ENCODE data around the gene DZANK1.
"Not testable (repeated sequence)": the region's sequence is repeated elsewhere in the genome, so short reads cannot be mapped to it uniquely, and the experiment has no call there.

The DZANK1 gene

GRCh38 chr20:18466894-18467730 lies at the start of gene DZANK1, which contains the start of gene POLR3F:
Gene DZANK1 (minus strand): TSS chr20:18467030. CDS start chr20:18465358, 1,672 bp downstream.
Gene POLR3F (plus strand): TSS chr20:18467390. CDS start chr20:18467507, 117 bp downstream.
- Mint-ChIP-seq H3K27ac (peak within 1 kb of the TSS; percentile 96), H3K9me3 (no peaks in the 10 kb centered on the region), H3K27me3 (no peaks in the 10 kb centered on the region), H3K36me3 (peaks cover 4% of the 10 kb centered on the region), H3K4me1 (peaks cover 16% of the 10 kb centered on the region), H3K4me3 (peak within 1 kb of the TSS; percentile 90)
- peak; percentile 84 to 86 for DNase-seq (ENCODE audit: low spot score in 2 of 2)
- peak; percentile 88 for ATAC-seq (ENCODE audit: low read depth)

DNA sequence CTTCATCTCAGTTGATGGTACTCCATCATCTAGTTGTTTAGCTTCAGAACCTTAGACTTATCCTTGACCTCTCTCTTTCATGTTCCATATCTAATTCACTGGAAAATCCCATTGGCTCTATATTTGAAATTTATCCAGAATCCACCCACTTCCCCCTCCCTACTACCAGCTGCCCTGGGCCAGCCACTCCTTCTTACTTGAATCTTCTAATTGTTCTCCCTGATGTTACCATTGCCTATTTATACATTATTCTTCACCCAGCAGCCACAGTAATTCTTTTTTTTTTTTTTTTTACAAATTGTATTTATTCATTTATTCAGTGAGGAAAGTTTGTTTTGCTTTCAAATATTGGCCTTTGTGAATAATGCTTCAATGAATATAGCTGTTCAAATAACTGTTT lies 49.1 kb upstream of the DZANK1 start:
- no peak for DNase-seq (ENCODE audit: low spot score in 2 of 2)
- ATAC-seq (ENCODE audit: low read depth): no peak
- Mint-ChIP-seq H3K4me3 (no peak overlapping the region), H3K4me1 (peaks cover 4% of the 10 kb centered on the region), H3K27ac (peak overlapping the region; percentile 39), H3K9me3 (no peaks in the 10 kb centered on the region), H3K27me3 (no peaks in the 10 kb centered on the region), H3K36me3 (peaks cover 17% of the 10 kb centered on the region)

DNA sequence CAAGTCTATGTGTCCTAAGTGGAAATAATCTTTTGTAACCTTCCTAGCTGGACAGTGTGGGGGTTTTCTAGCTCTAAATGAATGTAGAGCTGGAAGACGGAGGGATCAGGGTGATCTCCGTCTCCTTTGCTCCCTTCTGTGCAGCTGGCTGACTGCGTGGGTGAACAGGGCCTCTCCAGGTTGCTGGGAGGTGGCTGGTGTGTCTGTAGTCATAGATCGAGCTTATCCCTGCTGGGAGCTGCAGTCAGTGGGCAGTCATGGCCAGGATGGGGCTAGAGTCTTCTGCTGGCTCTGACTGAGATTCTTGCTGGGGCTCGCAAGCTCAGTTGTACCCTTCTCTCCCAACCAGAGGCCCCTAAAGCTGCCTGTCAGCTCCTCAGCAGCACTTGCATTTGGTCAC lies 47.3 kb upstream of the DZANK1 start:
- H3K9me3 Mint-ChIP-seq: no peaks in the 10 kb centered on the region
- ATAC-seq (ENCODE audit: low read depth) (no peak), DNase-seq (ENCODE audit: low spot score in 2 of 2) (no peak)
- H3K36me3 Mint-ChIP-seq: peaks cover 22% of the 10 kb centered on the region
- no peak overlapping the region for H3K27ac Mint-ChIP-seq
- peaks cover 5% of the 10 kb centered on the region for H3K4me1 Mint-ChIP-seq
- no peak overlapping the region for H3K4me3 Mint-ChIP-seq
- H3K27me3 Mint-ChIP-seq: no peaks in the 10 kb centered on the region

GRCh38 chr20:18513208-18513607 lies 46.4 kb upstream of the DZANK1 start:
- Mint-ChIP-seq H3K4me3 (no peak overlapping the region), H3K27ac (no peak overlapping the region), H3K4me1 (peaks cover 12% of the 10 kb centered on the region), H3K36me3 (peaks cover 22% of the 10 kb centered on the region), H3K9me3 (no peaks in the 10 kb centered on the region), H3K27me3 (no peaks in the 10 kb centered on the region)
- ATAC-seq (ENCODE audit: low read depth) (no peak), DNase-seq (ENCODE audit: low spot score in 2 of 2) (no peak)

DNA sequence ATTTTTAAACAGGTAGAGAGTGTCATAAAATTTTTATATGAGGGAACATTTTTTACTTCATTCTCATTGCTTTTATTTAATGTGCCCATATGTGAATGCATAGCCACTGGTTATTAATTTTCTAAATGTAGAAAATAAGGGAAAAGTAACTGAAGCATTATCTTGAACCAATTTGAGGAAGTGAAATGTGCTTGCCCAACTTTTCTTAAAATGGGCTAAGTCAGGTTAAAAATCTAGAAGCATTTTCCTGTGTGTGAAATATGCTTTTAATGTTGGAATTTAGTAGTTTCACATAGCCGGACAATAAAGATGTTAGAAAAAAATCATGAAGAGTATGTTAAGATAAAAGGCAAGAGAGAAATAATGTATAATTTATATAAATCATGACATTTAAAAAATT lies 44.7 kb upstream of the DZANK1 start:
- Mint-ChIP-seq H3K4me1 (peaks cover 18% of the 10 kb centered on the region), H3K4me3 (no peak overlapping the region), H3K9me3 (no peaks in the 10 kb centered on the region), H3K36me3 (peaks cover 22% of the 10 kb centered on the region), H3K27ac (no peak overlapping the region), H3K27me3 (no peaks in the 10 kb centered on the region)
- no peak for DNase-seq (ENCODE audit: low spot score in 2 of 2)
- no peak for ATAC-seq (ENCODE audit: low read depth)

GRCh38 chr20:18507218-18508191 lies 40.7 kb upstream of the DZANK1 start, which contains the start of gene SEC23B:
Gene SEC23B (plus strand): TSS chr20:18507940. CDS start chr20:18510836, 2,896 bp downstream.
- ATAC-seq (ENCODE audit: low read depth) (peak; percentile 79), DNase-seq (ENCODE audit: low spot score in 2 of 2) (peak; percentile 93 to 96)
- H3K36me3 Mint-ChIP-seq: peaks cover 12% of the 10 kb centered on the region
- peaks cover 15% of the 10 kb centered on the region for H3K4me1 Mint-ChIP-seq
- H3K27me3 Mint-ChIP-seq: no peaks in the 10 kb centered on the region
- H3K4me3 Mint-ChIP-seq: peak within 1 kb of the TSS; percentile 99
- peak within 1 kb of the TSS; percentile 99 for H3K27ac Mint-ChIP-seq
- no peaks in the 10 kb centered on the region for H3K9me3 Mint-ChIP-seq

DNA sequence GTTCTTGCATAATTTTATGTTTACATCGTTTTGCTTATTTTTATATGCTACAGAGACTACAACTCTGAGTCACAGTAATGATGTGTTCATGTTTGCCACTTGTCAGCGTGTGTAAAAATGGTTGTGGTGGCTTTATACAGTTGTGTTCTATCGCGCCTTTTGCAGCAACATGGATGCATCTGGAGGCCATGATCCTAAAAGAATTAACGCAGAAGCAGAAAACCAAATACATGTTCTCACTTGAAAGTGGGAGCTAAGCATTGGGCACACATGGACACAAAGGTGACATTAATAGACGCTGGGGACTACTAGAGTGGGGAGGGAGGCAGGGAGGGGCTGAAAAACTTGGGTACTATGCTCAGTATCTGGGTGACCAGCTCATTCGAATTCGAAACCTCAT lies 39.9 kb upstream of the DZANK1 start:
- Mint-ChIP-seq H3K27me3 (peaks cover 4% of the 10 kb centered on the region), H3K36me3 (peaks cover 12% of the 10 kb centered on the region), H3K9me3 (no peaks in the 10 kb centered on the region), H3K4me3 (peak overlapping the region; percentile 99), H3K27ac (peak overlapping the region; percentile 99), H3K4me1 (peaks cover 15% of the 10 kb centered on the region)
- ATAC-seq (ENCODE audit: low read depth) (no peak), DNase-seq (ENCODE audit: low spot score in 2 of 2) (no peak)

GRCh38 chr20:18504479-18505060 lies 37.7 kb upstream of the DZANK1 start:
- DNase-seq (ENCODE audit: low spot score in 2 of 2) (no peak), ATAC-seq (ENCODE audit: low read depth) (no peak)
- Mint-ChIP-seq H3K9me3 (no peaks in the 10 kb centered on the region), H3K27ac (no peak overlapping the region), H3K4me3 (peak overlapping the region; percentile 14), H3K4me1 (peaks cover 12% of the 10 kb centered on the region), H3K36me3 (no peaks in the 10 kb centered on the region), H3K27me3 (peaks cover 4% of the 10 kb centered on the region)

- H3K4me3 Mint-ChIP-seq; ATAC-seq (ENCODE audit: low read depth): not testable (repeated sequence)
Measured at GRCh38 chr20:18501672-18502071, 34.8 kb upstream of the DZANK1 start.

DNA sequence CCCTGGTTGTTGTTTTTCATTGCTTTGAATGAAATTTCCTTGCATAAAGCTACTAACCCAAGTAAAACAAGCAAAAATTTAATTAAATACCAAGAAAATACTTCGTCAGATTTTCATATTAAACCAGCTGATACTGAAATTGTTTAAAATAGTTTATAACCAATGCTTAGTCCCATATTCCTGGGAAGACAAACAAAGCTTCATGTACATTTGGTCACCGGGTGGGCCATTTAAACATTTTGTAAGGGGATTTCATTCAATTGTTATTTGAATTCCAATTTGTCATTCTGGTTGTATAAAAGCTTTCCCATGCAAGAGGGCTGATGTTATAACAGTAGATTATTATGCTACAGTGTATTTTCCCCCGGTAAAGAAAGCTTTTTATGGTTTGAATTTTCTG lies 30.8 kb upstream of the DZANK1 start:
- ATAC-seq (ENCODE audit: low read depth): no peak
- Mint-ChIP-seq H3K36me3 (peaks cover 5% of the 10 kb centered on the region), H3K27me3 (peaks cover 4% of the 10 kb centered on the region), H3K4me3 (peak overlapping the region; percentile 99), H3K27ac (peak overlapping the region; percentile 89), H3K9me3 (no peaks in the 10 kb centered on the region), H3K4me1 (peaks cover 5% of the 10 kb centered on the region)
- no peak for DNase-seq (ENCODE audit: low spot score in 2 of 2)

More at GRCh38 chr20:18501672-18502071, 34.8 kb upstream of the DZANK1 start:
- DNase-seq (ENCODE audit: low spot score in 2 of 2); H3K9me3 Mint-ChIP-seq; H3K27me3 Mint-ChIP-seq; H3K27ac Mint-ChIP-seq; H3K4me1 Mint-ChIP-seq; H3K36me3 Mint-ChIP-seq: not testable (repeated sequence)

DNA sequence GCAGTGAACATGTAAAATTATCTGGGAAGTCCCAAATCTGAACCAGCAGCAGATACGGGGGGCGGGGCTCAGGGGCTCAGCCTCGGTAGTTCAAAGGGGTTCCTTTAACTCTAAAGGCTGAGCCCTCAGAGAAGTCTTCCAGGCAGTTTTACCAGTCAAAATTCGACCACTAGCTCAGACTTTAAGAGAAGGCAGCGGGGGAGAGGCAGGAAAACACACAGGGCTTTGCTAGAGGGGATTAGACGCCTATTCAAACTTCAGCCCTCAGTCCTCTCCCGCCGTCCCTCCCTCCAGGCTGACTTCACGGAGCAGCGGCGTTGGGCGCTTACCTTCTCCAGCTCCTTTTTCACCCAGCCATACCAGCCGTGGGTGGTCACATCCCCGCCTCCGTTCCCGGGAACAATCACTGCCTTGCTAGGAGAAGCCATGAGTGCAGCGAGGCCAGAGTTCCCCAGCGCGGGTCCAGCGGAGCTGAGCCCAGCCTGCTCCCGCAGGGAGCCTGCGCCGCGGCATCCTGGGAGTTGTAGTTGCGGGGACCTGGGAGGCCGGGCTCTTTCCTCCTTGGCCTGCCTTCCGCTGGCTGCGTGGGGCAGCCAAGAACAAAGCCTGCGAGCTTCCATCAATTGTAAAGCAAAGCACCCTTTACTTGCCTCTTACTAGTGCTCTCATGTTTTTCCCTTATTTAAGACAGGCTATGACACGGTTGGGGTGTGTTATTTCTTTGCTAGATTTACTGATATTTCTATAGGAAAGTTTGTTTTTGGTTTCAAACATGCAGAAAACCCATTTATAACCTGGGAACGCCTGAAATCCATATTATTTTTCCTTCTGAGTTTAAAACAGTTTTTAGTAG lies 30.1 kb upstream of the DZANK1 start, which contains the start of gene RBBP9:
Gene RBBP9, minus strand, starts transcription at position 486 of the 853 bp plus-strand sequence. Its CDS starts 58 bp downstream, at position 428.
- peak; percentile 96 for ATAC-seq (ENCODE audit: low read depth)
- Mint-ChIP-seq H3K9me3 (no peaks in the 10 kb centered on the region), H3K4me3 (peak within 1 kb of the TSS; percentile 99), H3K27me3 (peaks cover 2% of the 10 kb centered on the region), H3K4me1 (peaks cover 5% of the 10 kb centered on the region), H3K36me3 (peaks cover 7% of the 10 kb centered on the region), H3K27ac (peak within 1 kb of the TSS; percentile 89)
- DNase-seq (ENCODE audit: low spot score in 2 of 2): peak; percentile 57 to 62

- Mint-ChIP-seq H3K27ac (peak overlapping the region; percentile 89), H3K9me3 (no peaks in the 10 kb centered on the region)
Measured at GRCh38 chr20:18496042-18496441, 29.2 kb upstream of the DZANK1 start.

DNA sequence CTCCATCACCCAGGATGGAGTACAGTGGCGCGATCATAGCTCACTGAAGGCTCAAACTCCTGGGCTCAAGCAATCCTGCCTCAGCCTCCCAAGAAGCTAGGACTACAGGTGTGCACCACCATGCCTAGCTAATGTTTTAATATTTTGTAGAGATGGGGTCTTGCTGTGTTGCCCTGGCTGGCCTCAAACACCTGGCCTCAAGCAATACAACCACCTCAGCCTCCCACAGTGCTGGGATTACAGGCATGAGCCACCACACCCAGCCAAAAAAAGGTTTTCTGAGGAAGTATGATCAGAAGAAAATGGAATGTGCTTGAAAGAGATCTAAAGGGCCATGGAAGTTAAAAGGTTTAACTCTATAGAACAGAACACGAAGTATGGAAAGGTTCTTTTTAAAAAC lies 21.5 kb upstream of the DZANK1 start:
- no peaks in the 10 kb centered on the region for H3K27me3 Mint-ChIP-seq
- no peaks in the 10 kb centered on the region for H3K9me3 Mint-ChIP-seq
- no peaks in the 10 kb centered on the region for H3K4me1 Mint-ChIP-seq
- no peak overlapping the region for H3K4me3 Mint-ChIP-seq
- H3K27ac Mint-ChIP-seq: no peak overlapping the region
- no peak for DNase-seq (ENCODE audit: low spot score in 2 of 2)
- ATAC-seq (ENCODE audit: low read depth): no peak
- peaks cover 28% of the 10 kb centered on the region for H3K36me3 Mint-ChIP-seq

More at GRCh38 chr20:18496042-18496441, 29.2 kb upstream of the DZANK1 start:
- peaks cover 9% of the 10 kb centered on the region for H3K36me3 Mint-ChIP-seq
- peaks cover 5% of the 10 kb centered on the region for H3K4me1 Mint-ChIP-seq
- H3K27me3 Mint-ChIP-seq: no peaks in the 10 kb centered on the region
- ATAC-seq (ENCODE audit: low read depth) (no peak), DNase-seq (ENCODE audit: low spot score in 2 of 2) (no peak)
- H3K4me3 Mint-ChIP-seq: peak overlapping the region; percentile 99

Data from memory B cell (primary cell).